MCF 10A (cell line): ENCODE measurements around the gene MS4A4E. TPM values are rescaled to one million over a fixed set of nuclear protein-coding genes. Genes with fewer than 3 reads are reported as not detected.
"Not testable (repeated sequence)": the region's sequence is repeated elsewhere in the genome, so short reads cannot be mapped to it uniquely, and the experiment has no call there.

Experiments used
- Bru-seq: library from RNA; stranded (reverse); fragments of 400-500 nt; gene quantifications from one replicate; lab custom pipeline; 2021; lab: Mats Ljungman, UMichigan
- BruChase-seq, 2 experiments: library from RNA; stranded (reverse); fragments of 400-500 nt; gene quantifications; one replicate each; lab custom pipeline; 2021; lab: Mats Ljungman, UMichigan
- BruUV-seq: library from RNA; stranded (reverse); fragments of 400-500 nt; replicated peaks from 2 replicates; lab custom pipeline; 2021; lab: Mats Ljungman, UMichigan
- CTCF ChIA-PET: fragments of 300-600 bp; sonication (Branson Sonifier 250); formaldehyde crosslinking; extraction: SDS; loops from one replicate; lab custom pipeline; 2021; ENCODE audit warnings: antibody characterized with exemption, inconsistent platforms; lab: Yijun Ruan, JAX
- POLR2A ChIA-PET: fragments of 300-600, 350-650 bp; sonication (Branson Sonifier 250); formaldehyde crosslinking; extraction: SDS; loops from one replicate; lab custom pipeline; 2020; ENCODE audit warnings: antibody characterized with exemption, inconsistent platforms; lab: Yijun Ruan, JAX
- DNase-seq: peaks from one replicate; pipeline ENCODE4 v3.0.0-alpha.2; 2018; ENCODE audit not compliant: unreplicated experiment
- H3K27ac Mint-ChIP-seq: one replicate; pipeline ENCODE4 v1.8.0; 2022; ENCODE audit warnings: mild to moderate bottlenecking, low read depth, mixed read lengths; ENCODE audit not compliant: unreplicated experiment
- H3K27me3 Mint-ChIP-seq: one replicate; pipeline ENCODE4 v1.8.0; 2022; ENCODE audit warnings: mixed read lengths; ENCODE audit not compliant: insufficient read depth, unreplicated experiment
- H3K36me3 Mint-ChIP-seq: one replicate; pipeline ENCODE4 v1.8.0; 2022; ENCODE audit warnings: mild to moderate bottlenecking, moderate library complexity, mixed read lengths; ENCODE audit not compliant: insufficient read depth, unreplicated experiment
- H3K4me1 Mint-ChIP-seq: one replicate; pipeline ENCODE4 v1.8.0; 2022; ENCODE audit warnings: mixed read lengths; ENCODE audit not compliant: insufficient read depth, unreplicated experiment
- H3K4me3 Mint-ChIP-seq: one replicate; pipeline ENCODE4 v1.8.0; 2022; ENCODE audit warnings: mild to moderate bottlenecking, moderate library complexity, mixed read lengths; ENCODE audit not compliant: unreplicated experiment
- H3K9me3 Mint-ChIP-seq: one replicate; pipeline ENCODE4 v1.8.0; 2022; ENCODE audit warnings: mixed read lengths; ENCODE audit not compliant: unreplicated experiment
- intact Hi-C: fragments of 100-400 bp; cut with micrococcal nuclease; formaldehyde crosslinking; loops from 2 replicates; pipeline ENCODE4 v1.14.1; 2022
- long read RNA-seq: library from polyadenylated mRNA; stranded (forward); transcript quantifications from one replicate; pipeline ENCODE4 v2.0.0, GENCODE V29; 2022
- total RNA-seq: library from RNA; stranded (reverse); gene quantifications from 2 replicates; pipeline ENCODE4 v1.2.3, GENCODE V29; 2022
- TF ChIP-seq, protein P1 (sequence below): fragments of 200-600 bp; IDR thresholded peaks from one replicate; pipeline ENCODE4 v1.8.0; 2022; ENCODE audit warnings: antibody characterized with exemption, mild to moderate bottlenecking; ENCODE audit not compliant: unreplicated experiment

MS4A4E gene
- total RNA-seq (not detected in 2 replicates), Bru-seq, nascent RNA (not detected), BruChase-seq, experiment 1, labeled RNA remaining after a 6-hour chase (percentile 15 among the genes with signal in this experiment), BruChase-seq, experiment 2, labeled RNA remaining after a 2-hour chase (percentile 11 among the genes with signal in this experiment)
- long read RNA-seq: 0 reads

DNA sequence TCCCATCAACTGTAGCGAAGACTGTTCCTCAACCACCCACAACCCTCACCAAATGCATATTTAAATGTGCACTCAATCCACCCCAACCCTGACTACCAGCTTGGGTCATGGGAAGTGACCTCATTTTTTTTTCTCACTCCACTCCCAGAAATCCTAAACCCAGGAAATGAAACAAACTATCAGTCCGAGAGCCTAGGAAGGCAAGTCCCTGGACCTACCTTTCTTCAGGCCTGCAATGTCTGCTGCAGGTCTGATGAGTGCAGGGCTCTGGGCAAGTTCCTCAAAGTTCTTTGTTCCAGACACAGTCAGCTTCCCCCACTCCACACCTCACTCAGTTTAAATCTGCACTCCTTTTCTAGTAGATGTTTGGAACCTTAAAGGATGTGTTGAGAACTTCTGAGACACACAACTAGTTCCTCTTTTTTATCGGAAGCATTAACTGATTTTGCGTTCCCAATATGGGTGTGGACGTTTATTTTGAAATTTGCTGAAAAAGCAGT is at the start of gene MS4A4E:
MS4A4E (minus strand) TSS at position 398 of the 500 bp plus-strand sequence. CDS start 13,082 bp downstream, outside the sequence.
- CTCF ChIA-PET: interaction anchor here (0.7 kb wide), 1 partner anchor 9 kb away, joined by 3 read pairs; no protein-coding TSS in a partner anchor
- Mint-ChIP-seq H3K4me1 (no peaks in the 10 kb centered on the region), H3K9me3 (no peaks in the 10 kb centered on the region), H3K27me3 (peaks cover 60% of the 10 kb centered on the region), H3K4me3 (no peak within 1 kb of the TSS), H3K27ac (no peak within 1 kb of the TSS), H3K36me3 (no peaks in the 10 kb centered on the region)
- no TSS peak for BruUV-seq
- TF ChIP-seq, protein P1, sequence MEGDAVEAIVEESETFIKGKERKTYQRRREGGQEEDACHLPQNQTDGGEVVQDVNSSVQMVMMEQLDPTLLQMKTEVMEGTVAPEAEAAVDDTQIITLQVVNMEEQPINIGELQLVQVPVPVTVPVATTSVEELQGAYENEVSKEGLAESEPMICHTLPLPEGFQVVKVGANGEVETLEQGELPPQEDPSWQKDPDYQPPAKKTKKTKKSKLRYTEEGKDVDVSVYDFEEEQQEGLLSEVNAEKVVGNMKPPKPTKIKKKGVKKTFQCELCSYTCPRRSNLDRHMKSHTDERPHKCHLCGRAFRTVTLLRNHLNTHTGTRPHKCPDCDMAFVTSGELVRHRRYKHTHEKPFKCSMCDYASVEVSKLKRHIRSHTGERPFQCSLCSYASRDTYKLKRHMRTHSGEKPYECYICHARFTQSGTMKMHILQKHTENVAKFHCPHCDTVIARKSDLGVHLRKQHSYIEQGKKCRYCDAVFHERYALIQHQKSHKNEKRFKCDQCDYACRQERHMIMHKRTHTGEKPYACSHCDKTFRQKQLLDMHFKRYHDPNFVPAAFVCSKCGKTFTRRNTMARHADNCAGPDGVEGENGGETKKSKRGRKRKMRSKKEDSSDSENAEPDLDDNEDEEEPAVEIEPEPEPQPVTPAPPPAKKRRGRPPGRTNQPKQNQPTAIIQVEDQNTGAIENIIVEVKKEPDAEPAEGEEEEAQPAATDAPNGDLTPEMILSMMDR: no peak
- intact Hi-C loops: no loop called here
- DNase-seq: no peak
- POLR2A ChIA-PET: interaction anchor here (0.8 to 1.1 kb wide), 2 partner anchors 10 to 19 kb away, joined by 3 read pairs; no protein-coding TSS in a partner anchor

- ChIA-PET POLR2A (no interaction called here), CTCF (no interaction called here)
- H3K27ac Mint-ChIP-seq: no peak overlapping the region
- H3K4me1 Mint-ChIP-seq: no peaks in the 10 kb centered on the region
- no peak overlapping the region for H3K4me3 Mint-ChIP-seq
- H3K36me3 Mint-ChIP-seq: no peaks in the 10 kb centered on the region
- H3K9me3 Mint-ChIP-seq: peaks cover 8% of the 10 kb centered on the region
- TF ChIP-seq, protein P1: no peak
- DNase-seq: no peak
- intact Hi-C loops: no loop called here
- peaks cover 43% of the 10 kb centered on the region for H3K27me3 Mint-ChIP-seq
- no TSS peak for BruUV-seq
Observed at GRCh38 chr11:60292145-60292544, 49.2 kb upstream of the MS4A4E start.

GRCh38 chr11:60288531-60288930 is 45.6 kb upstream of the MS4A4E start:
- H3K36me3 Mint-ChIP-seq: no peaks in the 10 kb centered on the region
- H3K9me3 Mint-ChIP-seq: no peaks in the 10 kb centered on the region
- BruUV-seq: no TSS peak
- TF ChIP-seq, protein P1: no peak
- peaks cover 7% of the 10 kb centered on the region for H3K27me3 Mint-ChIP-seq
- no peak overlapping the region for H3K27ac Mint-ChIP-seq
- POLR2A ChIA-PET: interaction anchor here (0.7 kb wide), 1 partner anchor 10 kb away, joined by 3 read pairs; no protein-coding TSS in a partner anchor
- intact Hi-C loops: no loop called here
- DNase-seq: no peak
- no peaks in the 10 kb centered on the region for H3K4me1 Mint-ChIP-seq
- CTCF ChIA-PET: interaction anchor here (0.6 kb wide), 1 partner anchor 54 kb away, joined by 3 read pairs; no protein-coding TSS in a partner anchor
- no peak overlapping the region for H3K4me3 Mint-ChIP-seq

DNA sequence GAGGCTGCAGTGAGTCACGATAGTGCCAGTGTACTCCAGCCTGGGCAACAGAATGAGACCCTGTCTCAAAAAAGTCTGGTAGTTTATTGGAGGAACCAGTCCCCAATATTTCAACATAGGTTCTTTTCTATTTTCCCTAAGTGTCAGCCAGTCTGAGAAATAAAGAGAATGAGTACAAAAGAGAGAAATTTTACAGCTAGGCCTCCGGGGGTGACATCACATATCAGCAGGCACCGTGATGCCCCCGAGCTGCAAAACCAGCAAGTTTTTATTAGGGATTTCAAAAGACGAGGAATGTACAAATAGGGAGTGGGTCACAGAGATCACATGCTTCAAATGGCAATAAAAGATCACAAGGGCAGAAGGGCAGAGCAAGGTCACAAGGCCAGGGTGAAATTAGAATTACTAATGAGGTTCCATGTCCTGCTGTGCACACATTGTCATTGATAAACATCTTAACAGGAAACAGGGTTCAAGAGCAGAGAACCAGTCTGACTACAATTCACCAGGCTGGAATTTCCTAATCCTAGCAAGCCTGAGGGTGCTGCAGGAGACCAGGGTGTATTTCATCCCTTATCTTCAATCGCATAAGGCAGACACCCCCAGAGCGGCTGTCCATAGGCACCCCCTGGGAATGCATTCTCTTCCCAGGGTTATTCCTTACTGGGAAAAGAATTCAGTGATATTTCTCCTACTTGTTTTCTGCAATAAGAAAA is 42.6 kb upstream of the MS4A4E start:
- H3K27ac Mint-ChIP-seq, DNase-seq, H3K4me1 Mint-ChIP-seq, H3K36me3 Mint-ChIP-seq, intact Hi-C loops, CTCF ChIA-PET, H3K9me3 Mint-ChIP-seq, H3K4me3 Mint-ChIP-seq, H3K27me3 Mint-ChIP-seq, BruUV-seq: not testable (repeated sequence)
- POLR2A ChIA-PET: interaction anchor here (0.7 kb wide), 1 partner anchor 371 kb away, joined by 3 read pairs; no protein-coding TSS in a partner anchor
